Mesenchymal stem cell (in vitro differentiated cells and primary cell): Measurements from ENCODE around the gene PLA2G6.
"Not testable (repeated sequence)": the region's sequence is repeated elsewhere in the genome, so short reads cannot be mapped to it uniquely, and the experiment has no call there.

Experiments
- DNase-seq: peaks from one replicate; pipeline ENCODE4 v3.0.0-alpha.2; 2013
- H2AFZ ChIP-seq: one replicate; pipeline ENCODE4 v1.6.1; 2013; ENCODE audit warnings: low read depth, mild to moderate bottlenecking, control low read depth, inconsistent platforms, low read length, moderate library complexity
- H2AK5ac ChIP-seq: 2 replicates; pipeline ENCODE4 v1.6.1; 2013; ENCODE audit warnings: low read length, moderate library complexity, mild to moderate bottlenecking, inconsistent platforms; ENCODE audit not compliant: severe bottlenecking
- H2BK120ac ChIP-seq: one replicate; pipeline ENCODE4 v1.6.1; 2013; ENCODE audit warnings: low read depth, mild to moderate bottlenecking, inconsistent platforms, low read length, moderate library complexity
- H2BK12ac ChIP-seq, 2 experiments: one replicate each; pipeline ENCODE4 v1.6.1; 2013; ENCODE audit warnings: inconsistent platforms in 2 of 2, low read length in 2 of 2, mild to moderate bottlenecking in 2 of 2, moderate library complexity in 2 of 2, control low read depth in 1 of 2
- H2BK15ac ChIP-seq: one replicate; pipeline ENCODE4 v1.6.1; 2013; ENCODE audit warnings: mild to moderate bottlenecking, low read depth, inconsistent platforms; ENCODE audit not compliant: poor library complexity, severe bottlenecking
- H2BK5ac ChIP-seq: 2 replicates; pipeline ENCODE4 v1.6.1; 2013; ENCODE audit warnings: low read depth, mild to moderate bottlenecking, low read length, control low read depth, inconsistent platforms; ENCODE audit not compliant: poor library complexity, severe bottlenecking
- H3K14ac ChIP-seq, 2 experiments: one replicate each; pipeline ENCODE4 v1.6.1; 2013; ENCODE audit warnings: inconsistent platforms in 2 of 2, low read length in 2 of 2, control low read depth in 1 of 2, mild to moderate bottlenecking in 1 of 2, moderate library complexity in 1 of 2
- H3K18ac ChIP-seq, 2 experiments: one replicate each; pipeline ENCODE4 v1.6.1; 2013; ENCODE audit warnings: inconsistent platforms in 2 of 2, low read length in 2 of 2, control low read depth in 1 of 2, low read depth in 1 of 2, mild to moderate bottlenecking in 1 of 2
- H3K23ac ChIP-seq, 2 experiments: one replicate each; pipeline ENCODE4 v1.6.1; 2013; ENCODE audit warnings: inconsistent platforms in 2 of 2, low read length in 2 of 2, mild to moderate bottlenecking in 2 of 2, moderate library complexity in 2 of 2, control low read depth in 1 of 2
- H3K27ac ChIP-seq: 2 replicates; pipeline ENCODE4 v1.5.1; 2013; ENCODE audit warnings: mild to moderate bottlenecking, moderate library complexity, low read length, control low read depth, inconsistent platforms; ENCODE audit not compliant: poor library complexity, severe bottlenecking
- H3K27me3 ChIP-seq, 2 experiments: 2 replicates each; pipeline versions ENCODE4 v1.6.1 to v1.7.0; 2013; ENCODE audit warnings: low read length in 2 of 2, mild to moderate bottlenecking in 2 of 2, moderate library complexity in 2 of 2, control low read depth in 1 of 2, inconsistent platforms in 1 of 2; ENCODE audit not compliant: control insufficient read depth in 1 of 2, insufficient read depth in 1 of 2
- H3K36me3 ChIP-seq, 2 experiments: 2 replicates each; pipeline versions ENCODE4 v1.6.1 to v1.7.0; 2013; ENCODE audit warnings: low read length in 2 of 2, control low read depth in 1 of 2, inconsistent platforms in 1 of 2, low read depth in 1 of 2, mild to moderate bottlenecking in 1 of 2; ENCODE audit not compliant: insufficient read depth in 2 of 2, control insufficient read depth in 1 of 2
- H3K4ac ChIP-seq, 2 experiments: one replicate each; pipeline ENCODE4 v1.6.1; 2013; ENCODE audit warnings: inconsistent platforms in 2 of 2, low read length in 2 of 2, mild to moderate bottlenecking in 2 of 2, moderate library complexity in 2 of 2, control low read depth in 1 of 2, low read depth in 1 of 2
- H3K4me1 ChIP-seq: 2 replicates; pipeline ENCODE4 v1.6.1; 2013; ENCODE audit warnings: low read depth, low read length, control low read depth; ENCODE audit not compliant: control insufficient read depth, insufficient read depth
- H3K4me2 ChIP-seq: 2 replicates; pipeline ENCODE4 v1.6.1; 2013; ENCODE audit warnings: low read length, mild to moderate bottlenecking, inconsistent platforms; ENCODE audit not compliant: poor library complexity, severe bottlenecking
- H3K4me3 ChIP-seq, 2 experiments: 2 replicates each; pipeline versions ENCODE4 v1.5.1 to v1.7.0; 2013; ENCODE audit warnings: low read length in 2 of 2, mild to moderate bottlenecking in 2 of 2, control low read depth in 1 of 2, low read depth in 1 of 2; ENCODE audit not compliant: insufficient read depth in 1 of 2
- H3K79me1 ChIP-seq: replicated peaks from 2 replicates; pipeline ENCODE4 v1.6.1; 2013; ENCODE audit warnings: mild to moderate bottlenecking, control low read depth, low read length, inconsistent platforms; ENCODE audit not compliant: poor library complexity, severe bottlenecking
- H3K9ac ChIP-seq: 2 replicates; pipeline ENCODE4 v1.7.0; 2013; ENCODE audit warnings: mild to moderate bottlenecking, low read length, moderate library complexity
- H3K9me3 ChIP-seq: 2 replicates; pipeline ENCODE4 v1.7.0; 2013; ENCODE audit warnings: mild to moderate bottlenecking, low read length; ENCODE audit not compliant: control insufficient read depth
- H4K8ac ChIP-seq: one replicate; pipeline ENCODE4 v1.6.1; 2013; ENCODE audit warnings: inconsistent platforms, mild to moderate bottlenecking, low read length, moderate library complexity
- H4K91ac ChIP-seq: one replicate; pipeline ENCODE4 v1.6.1; 2013; ENCODE audit warnings: mild to moderate bottlenecking, low read length, inconsistent platforms
- WGBS: methylation state at CpG from one replicate; pipeline ENCODE4 v1.1.7; 2013; ENCODE audit warnings: mixed read lengths; 5-methylcytosine and 5-hydroxymethylcytosine counted together

PLA2G6 gene

DNA sequence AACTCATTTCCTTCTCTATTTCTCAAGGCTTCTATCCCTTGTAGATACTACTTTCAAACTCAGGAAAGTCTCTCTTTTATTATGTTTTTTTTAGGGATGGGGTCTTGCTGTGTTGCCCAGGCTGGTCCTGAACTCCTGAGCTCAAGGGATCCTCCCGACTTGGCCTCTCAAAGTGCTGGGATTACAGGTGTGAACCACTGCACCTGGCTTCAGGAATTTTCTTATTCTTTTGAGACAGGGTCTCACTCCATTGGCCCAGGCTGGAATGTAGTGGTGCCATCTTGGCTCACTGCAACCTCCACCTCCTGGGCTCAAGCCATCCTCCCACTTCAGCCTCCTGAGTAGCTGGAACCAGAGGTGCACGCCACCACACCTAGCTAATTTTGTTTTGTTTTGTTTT, 102.4 kb downstream of the PLA2G6 start:
- H2AK5ac ChIP-seq, DNase-seq, H4K8ac ChIP-seq, H2BK120ac ChIP-seq, H3K9me3 ChIP-seq, H2BK15ac ChIP-seq, H3K27ac ChIP-seq, H3K9ac ChIP-seq, H3K79me1 ChIP-seq, H3K4ac ChIP-seq, H2BK5ac ChIP-seq, H2AFZ ChIP-seq, H3K14ac ChIP-seq, H4K91ac ChIP-seq, H2BK12ac ChIP-seq, H3K4me3 ChIP-seq, H3K18ac ChIP-seq, H3K4me2 ChIP-seq, H3K23ac ChIP-seq: not testable (repeated sequence)
- 93% methylated on average over 1 of the region's 2 CpGs for WGBS
- peaks cover 0 to 41% of the 10 kb centered on the region in 2 experiments for H3K36me3 ChIP-seq
- H3K4me1 ChIP-seq, result peaks cover 15% of the 10 kb centered on the region
- peaks cover 23 to 43% of the 10 kb centered on the region in 2 experiments for H3K27me3 ChIP-seq

DNA sequence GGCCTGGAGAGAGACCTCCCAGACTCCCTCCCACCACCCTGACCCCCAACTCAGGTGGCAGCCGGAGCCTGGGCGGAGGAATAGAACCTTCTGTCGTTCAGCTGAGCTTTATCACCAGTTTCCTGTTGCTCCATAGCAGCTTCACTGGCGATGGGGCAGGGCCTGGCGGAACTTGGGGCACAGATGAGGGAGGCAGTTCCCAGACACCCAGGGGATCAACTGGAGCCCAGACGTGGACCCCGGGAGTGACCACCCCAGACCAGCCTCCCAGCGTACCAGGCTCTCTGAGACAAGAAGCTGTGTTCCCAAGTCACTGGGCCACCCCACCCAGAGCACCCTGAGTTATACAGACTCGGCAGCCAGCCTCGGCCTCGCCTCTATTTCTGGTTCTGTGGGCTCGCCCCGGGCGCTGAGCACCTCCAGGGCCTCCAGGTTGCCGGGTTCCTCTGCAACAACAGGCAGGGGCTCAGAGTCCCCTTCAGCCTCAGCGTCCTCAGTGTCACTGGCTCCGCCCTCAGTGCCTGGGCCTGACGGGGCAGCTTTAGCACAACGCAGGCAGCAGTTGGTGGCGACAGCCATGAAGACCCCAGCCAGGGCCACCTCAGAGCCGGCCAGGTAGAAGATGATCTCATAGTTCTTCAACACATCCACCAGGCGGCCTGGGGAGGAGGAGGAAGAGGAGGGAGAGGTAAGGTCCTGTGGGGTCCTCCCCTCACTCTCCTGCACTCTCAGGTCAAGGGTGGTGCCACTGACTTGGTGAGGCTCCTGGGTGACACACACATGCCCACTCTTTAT, 103.4 kb downstream of the PLA2G6 start:
- 88% methylated on average over 20 of the region's 22 CpGs for WGBS
- no peaks in the 10 kb centered on the region for H3K79me1 ChIP-seq
- no peak overlapping the region for H3K4me3 ChIP-seq

GRCh38 chr22:38077595-38077994, 104.0 kb downstream of the PLA2G6 start:
- H2BK120ac ChIP-seq, result no peak overlapping the region
- DNase-seq, result no peak
- no peak overlapping the region for H3K4me2 ChIP-seq
- no peak overlapping the region for H3K14ac ChIP-seq
- H2BK12ac ChIP-seq, result no peak overlapping the region
- no peak overlapping the region for H2BK5ac ChIP-seq
- no peak overlapping the region for H4K91ac ChIP-seq
- no peak overlapping the region for H4K8ac ChIP-seq
- H3K79me1 ChIP-seq, result no peaks in the 10 kb centered on the region
- WGBS, result 83% methylated on average over 14 of the region's 14 CpGs
- H2AK5ac ChIP-seq, result no peak overlapping the region
- H2AFZ ChIP-seq, result no peak overlapping the region
- peaks cover 14 to 36% of the 10 kb centered on the region in 2 experiments for H3K27me3 ChIP-seq
- H3K18ac ChIP-seq, result no peak overlapping the region
- H3K36me3 ChIP-seq, result peaks cover 0 to 57% of the 10 kb centered on the region in 2 experiments
- no peak overlapping the region for H3K27ac ChIP-seq
- H3K23ac ChIP-seq, result no peak overlapping the region
- H3K9ac ChIP-seq, result no peak overlapping the region
- H3K4me1 ChIP-seq, result peaks cover 15% of the 10 kb centered on the region
- H3K4ac ChIP-seq, result no peak overlapping the region
- no peak overlapping the region for H2BK15ac ChIP-seq
- H3K9me3 ChIP-seq, result no peaks in the 10 kb centered on the region
- no peak overlapping the region for H3K4me3 ChIP-seq

More for the DNA sequence above, 103.4 kb downstream of the PLA2G6 start:
- no peak overlapping the region for H3K18ac ChIP-seq
- no peak overlapping the region for H2BK120ac ChIP-seq
- no peaks in the 10 kb centered on the region for H3K9me3 ChIP-seq
- no peak overlapping the region for H3K23ac ChIP-seq
- H3K4me2 ChIP-seq, result no peak overlapping the region
- no peak overlapping the region for H2AFZ ChIP-seq
- H4K91ac ChIP-seq, result no peak overlapping the region
- H3K4me1 ChIP-seq, result peaks cover 15% of the 10 kb centered on the region
- H2BK15ac ChIP-seq, result no peak overlapping the region
- H2AK5ac ChIP-seq, result no peak overlapping the region
- peaks cover 14 to 41% of the 10 kb centered on the region in 2 experiments for H3K27me3 ChIP-seq
- no peak overlapping the region for H3K27ac ChIP-seq
- H2BK12ac ChIP-seq, result no peak overlapping the region
- H4K8ac ChIP-seq, result no peak overlapping the region
- no peak overlapping the region for H3K14ac ChIP-seq
- peaks cover 0 to 50% of the 10 kb centered on the region in 2 experiments for H3K36me3 ChIP-seq
- H2BK5ac ChIP-seq, result no peak overlapping the region
- H3K9ac ChIP-seq, result no peak overlapping the region
- H3K4ac ChIP-seq, result no peak overlapping the region
- DNase-seq, result no peak

DNA sequence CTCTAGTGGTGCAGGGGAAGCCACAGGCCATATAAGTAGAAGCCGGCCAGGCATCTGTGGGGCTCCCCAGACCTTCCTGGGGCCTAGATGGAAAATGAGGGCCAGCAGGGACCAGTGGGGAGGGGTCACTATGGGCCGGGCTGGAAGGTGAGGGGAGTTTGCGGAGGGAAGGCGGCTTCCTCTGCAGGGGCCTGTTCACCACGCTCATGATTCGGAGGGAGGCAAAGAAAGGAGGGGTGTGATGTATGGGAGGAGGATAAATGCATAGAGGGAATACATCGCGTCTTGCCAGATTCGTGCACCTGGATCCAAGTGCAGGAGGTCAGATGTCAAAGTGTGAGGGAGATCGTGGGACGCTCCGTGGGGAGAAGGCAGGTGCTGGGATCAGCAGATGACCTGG, 104.5 kb downstream of the PLA2G6 start:
- no peak overlapping the region for H3K18ac ChIP-seq
- H3K79me1 ChIP-seq, result no peaks in the 10 kb centered on the region
- peaks cover 0 to 62% of the 10 kb centered on the region in 2 experiments for H3K36me3 ChIP-seq
- peak overlapping the region; percentile 68 for H2BK15ac ChIP-seq
- no peak overlapping the region for H3K4me3 ChIP-seq
- H3K27ac ChIP-seq, result no peak overlapping the region
- no peak overlapping the region for H3K9ac ChIP-seq
- H3K14ac ChIP-seq, result no peak overlapping the region
- H3K4me1 ChIP-seq, result peaks cover 14% of the 10 kb centered on the region
- no peak overlapping the region for H3K4me2 ChIP-seq
- H3K9me3 ChIP-seq, result no peaks in the 10 kb centered on the region
- no peak overlapping the region for H2BK120ac ChIP-seq
- H2BK12ac ChIP-seq, result no peak overlapping the region
- 94% methylated on average over 12 of the region's 12 CpGs for WGBS
- H4K8ac ChIP-seq, result no peak overlapping the region
- H3K23ac ChIP-seq, result peak overlapping the region in 1 of 2 experiments; percentile 17
- no peak overlapping the region for H2BK5ac ChIP-seq
- H3K4ac ChIP-seq, result no peak overlapping the region
- no peak overlapping the region for H4K91ac ChIP-seq
- H3K27me3 ChIP-seq, result peaks cover 10 to 31% of the 10 kb centered on the region in 2 experiments
- no peak overlapping the region for H2AFZ ChIP-seq
- DNase-seq, result no peak
- no peak overlapping the region for H2AK5ac ChIP-seq
